Measurements from ENCODE around the gene EPHA2.

The EPHA2 gene

DNA sequence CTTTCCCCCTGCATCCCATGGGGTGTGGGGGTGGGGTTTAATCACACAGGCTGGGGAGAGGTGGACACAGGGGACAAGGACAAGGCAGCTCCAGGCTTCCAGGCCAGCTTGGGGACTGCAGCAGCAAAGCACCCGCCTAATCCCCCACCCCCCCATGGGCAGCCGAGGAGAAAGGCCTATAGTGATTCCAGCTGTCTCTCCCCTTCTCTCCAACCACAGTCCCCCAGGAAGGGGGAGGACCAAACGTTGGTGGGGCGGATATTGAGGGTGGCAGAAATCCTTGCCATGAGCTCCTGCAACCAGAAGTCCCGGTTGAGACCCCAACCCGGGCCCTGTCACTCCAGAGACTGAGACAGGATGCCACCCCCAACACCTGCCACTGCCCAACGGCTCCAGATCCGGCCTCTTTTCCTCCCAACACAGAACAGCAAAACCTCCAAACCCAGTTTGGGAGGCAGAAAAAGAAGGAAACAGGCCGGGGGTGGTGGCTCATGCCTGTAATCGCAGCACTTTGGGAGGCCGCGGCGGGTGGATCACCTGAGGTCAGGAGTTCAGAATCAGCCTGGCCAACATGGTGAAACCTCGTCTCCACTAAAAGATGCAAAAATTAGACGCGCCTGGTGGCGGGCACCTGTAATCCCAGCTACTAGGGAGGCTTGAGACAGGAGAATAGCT lies 1.7 kb downstream of the EPHA2 start:
- intact Hi-C loops (cut with DNase I) = no loop called here
- no peak for DNase-seq

DNA sequence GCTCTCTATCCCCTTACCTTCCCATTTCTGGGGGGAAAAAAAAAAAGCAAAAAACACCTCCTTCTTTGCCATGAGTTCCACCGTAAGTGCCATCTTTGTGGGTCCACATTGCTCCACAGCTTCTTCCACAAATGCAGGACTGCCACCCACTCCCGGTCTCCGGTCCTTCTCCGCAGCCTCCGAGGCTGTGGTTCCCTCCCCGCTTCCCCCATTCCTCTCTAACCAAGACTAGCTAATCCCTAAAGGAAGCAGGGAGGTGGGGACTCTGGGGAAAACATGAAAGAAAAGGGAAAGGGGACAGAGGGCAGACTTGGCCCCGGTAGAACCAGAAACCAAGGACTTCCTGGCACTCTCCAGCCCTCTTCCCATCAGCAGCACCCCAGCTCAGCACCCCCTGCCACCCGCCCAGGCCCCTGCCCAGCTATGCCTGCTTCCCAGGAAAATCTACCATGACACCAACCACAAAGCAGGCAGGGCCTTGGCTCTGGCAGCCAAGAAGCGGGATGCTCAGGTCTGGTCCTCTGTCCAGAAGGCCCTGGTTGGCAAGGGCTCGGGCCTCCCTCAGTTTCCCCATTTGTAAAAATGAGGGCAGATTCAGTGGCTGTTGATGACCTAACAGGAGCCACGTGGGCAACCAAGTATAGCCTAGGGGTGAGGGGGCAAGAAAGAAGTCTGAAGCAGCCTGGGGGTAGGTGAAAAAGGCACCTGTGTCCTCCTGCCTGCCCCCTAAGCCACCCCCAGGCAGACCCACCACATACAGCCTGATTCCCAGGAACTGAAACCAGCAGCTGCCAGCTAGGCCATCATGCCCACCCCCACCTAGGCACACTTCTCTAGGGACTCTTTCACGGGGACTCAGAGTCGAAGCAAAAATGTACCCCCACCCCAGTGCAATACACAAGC lies 2.5 kb downstream of the EPHA2 start:
- intact Hi-C loops (cut with DNase I) = no loop called here

DNA sequence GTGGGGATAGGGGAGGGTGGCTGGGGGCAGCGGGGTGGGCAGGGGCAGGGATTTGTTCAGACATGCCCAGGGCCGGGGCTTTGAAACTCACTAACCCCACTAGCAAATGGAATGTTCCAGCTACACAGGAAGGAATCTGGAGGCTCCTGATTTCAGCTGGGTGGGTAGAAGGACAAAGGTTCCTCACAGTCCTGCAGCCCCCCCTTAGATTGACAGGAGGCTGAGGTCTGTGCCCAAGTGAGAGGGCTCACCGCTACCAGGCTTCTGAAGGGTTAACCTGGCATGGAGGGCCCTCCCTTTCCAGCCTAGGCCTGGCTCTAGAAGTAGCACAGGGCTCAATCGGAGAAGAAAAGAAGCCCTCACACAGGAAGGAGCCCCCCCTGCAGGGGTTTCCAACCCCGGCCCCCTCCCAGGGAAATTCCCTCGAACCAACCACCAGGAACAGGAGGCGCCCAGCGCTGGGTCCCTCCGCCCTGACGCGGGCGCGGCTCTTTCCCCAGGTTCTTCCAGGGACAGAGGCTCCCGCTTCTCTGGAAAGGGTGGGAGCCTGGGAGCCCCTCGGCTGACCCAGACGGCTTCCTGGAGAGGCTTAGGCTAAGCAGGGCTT lies 3.3 kb downstream of the EPHA2 start:
- intact Hi-C loops (cut with DNase I) = no loop called here
- no peak for DNase-seq

More for the DNA sequence above, 2.5 kb downstream of the EPHA2 start:
- DNase-seq = no peak

DNA sequence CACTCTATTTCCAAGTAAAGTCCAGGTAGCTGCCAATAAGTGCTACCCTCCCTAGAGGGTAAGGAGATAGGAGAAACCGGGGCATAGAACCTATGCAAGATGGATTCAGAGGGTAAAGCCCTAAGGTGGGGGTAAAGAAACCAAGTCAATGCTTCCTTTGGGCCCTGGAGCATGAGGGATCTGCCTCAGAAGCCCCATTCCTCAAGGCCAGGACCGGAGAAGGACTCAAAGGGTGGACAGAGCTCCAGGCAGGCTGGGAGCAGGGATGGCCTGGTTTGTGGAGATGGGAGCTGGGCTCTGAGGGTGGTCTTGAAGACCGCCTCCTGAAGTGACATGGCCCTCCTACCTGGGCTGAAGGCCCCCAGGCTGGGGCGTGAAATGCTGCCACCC lies 3.9 kb downstream of the EPHA2 start:
- intact Hi-C loops (cut with DNase I) = no loop called here
- DNase-seq = no peak

DNA sequence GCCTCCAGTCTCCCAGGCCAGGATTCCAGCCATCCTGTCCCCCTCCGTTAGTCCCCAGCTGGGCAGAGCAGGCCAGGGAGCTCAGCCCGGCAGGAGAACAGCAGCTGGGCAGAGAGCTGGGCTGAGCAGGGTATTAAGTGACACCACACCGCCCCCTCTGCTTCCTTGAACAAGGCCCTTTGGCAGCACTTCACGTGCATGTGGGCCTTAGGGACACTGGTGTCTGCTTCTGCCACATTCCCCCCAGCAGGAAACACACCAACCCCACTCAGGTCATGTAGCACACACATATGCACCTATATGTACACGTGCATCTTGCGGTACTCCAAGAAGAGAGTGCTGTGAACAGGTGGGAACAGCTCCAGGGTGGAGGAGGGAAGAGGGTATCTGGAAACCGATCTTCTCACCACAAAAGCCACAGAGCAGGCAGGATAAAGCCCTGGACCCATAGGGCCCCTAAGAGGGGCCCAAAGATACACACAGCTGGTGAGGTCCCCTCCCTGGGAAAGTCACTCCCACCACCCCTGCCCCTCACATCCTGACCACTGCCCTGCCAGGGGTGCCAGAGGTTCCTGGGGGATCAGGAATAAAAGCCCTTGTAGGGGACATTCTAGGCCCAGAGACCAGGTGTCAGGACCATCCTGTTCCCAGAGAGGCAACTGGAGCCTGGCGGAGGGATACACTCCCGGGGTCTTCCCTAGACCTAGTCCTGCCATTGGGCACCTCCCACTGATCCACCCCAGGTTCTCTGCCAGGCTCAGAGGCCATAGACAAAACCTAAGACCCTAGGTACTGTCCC lies 4.5 kb downstream of the EPHA2 start:
- intact Hi-C loops (cut with DNase I) = no loop called here
- DNase-seq = no peak

DNA sequence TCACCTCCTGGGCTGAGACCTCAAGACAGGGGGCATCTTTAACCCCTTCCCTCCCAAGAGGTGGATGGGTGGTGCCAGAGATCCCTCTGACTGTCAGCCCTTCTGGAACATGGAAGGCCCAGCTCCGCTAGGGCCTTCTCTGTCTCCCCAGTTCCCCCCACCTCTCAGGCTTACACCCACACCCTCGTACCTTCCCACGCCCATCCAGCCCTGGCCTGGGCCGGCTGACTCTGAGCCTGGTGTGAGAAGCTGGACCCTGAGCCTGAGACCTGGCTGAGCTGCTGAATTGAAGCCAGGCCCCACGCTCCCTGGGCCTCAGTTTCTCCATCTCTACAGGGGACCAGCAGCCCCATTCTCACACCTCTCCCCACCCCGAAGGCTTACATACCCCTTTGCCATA lies 5.4 kb downstream of the EPHA2 start:
- intact Hi-C loops (cut with DNase I) = no loop called here
- DNase-seq = no peak

DNA sequence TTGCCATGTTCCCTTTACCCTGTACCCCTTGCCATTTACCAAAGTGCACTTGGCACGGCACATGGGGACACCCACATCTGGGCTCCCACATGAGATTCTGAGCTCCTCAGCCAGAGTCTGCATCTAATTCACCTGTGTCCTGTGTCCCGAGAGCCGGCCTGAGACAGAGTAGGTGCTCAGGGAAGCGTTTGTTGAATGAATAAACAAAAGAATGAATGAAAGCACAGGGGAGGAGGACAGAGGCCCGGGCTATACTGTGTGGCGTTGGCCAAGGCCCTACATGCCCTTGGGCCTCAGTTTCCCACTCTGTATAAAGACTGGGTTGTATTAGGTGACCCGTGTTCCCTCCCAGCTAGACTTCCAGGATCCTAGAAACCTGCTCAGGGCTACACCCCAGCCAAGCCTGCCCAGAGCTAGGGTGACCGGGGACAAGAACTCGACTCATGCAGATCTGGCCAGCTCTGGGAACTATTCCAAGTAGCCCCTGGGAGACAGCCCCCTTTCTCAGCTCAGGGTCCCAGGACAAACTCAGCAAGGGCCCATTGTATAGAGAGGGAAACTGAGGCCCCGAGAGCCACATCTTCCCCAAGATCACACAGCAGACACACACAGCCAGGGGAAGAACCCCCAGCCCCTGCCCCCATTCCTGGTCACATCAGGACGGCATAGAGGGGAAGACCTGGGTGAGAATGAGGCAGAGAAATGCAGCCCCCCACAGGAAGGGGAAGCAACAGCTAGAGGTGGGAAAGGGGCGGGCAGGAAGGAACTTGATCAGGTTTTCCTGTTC lies 6.0 kb downstream of the EPHA2 start:
- intact Hi-C loops (cut with DNase I) = no loop called here
- DNase-seq = no peak

DNA sequence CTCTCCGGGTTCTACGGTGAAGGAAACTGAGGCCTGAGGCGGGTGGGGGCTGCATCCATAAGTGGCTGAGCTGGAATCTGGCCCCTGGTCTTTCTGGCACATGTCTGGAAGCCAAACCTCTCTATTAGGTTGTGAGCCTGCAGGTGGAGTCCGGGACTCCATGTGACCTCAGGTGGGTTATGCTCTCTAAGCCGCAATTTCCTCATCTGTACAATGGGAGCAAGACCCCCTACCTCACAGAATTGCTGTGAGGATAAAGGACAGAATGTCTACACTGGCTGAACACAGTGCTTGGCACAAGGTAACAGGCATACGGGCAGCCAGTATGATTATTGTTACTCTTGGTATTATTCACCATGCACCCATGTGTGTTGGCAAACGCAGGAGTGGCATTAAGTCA lies 6.7 kb downstream of the EPHA2 start:
- intact Hi-C loops (cut with DNase I) = no loop called here
- DNase-seq = no peak

DNA sequence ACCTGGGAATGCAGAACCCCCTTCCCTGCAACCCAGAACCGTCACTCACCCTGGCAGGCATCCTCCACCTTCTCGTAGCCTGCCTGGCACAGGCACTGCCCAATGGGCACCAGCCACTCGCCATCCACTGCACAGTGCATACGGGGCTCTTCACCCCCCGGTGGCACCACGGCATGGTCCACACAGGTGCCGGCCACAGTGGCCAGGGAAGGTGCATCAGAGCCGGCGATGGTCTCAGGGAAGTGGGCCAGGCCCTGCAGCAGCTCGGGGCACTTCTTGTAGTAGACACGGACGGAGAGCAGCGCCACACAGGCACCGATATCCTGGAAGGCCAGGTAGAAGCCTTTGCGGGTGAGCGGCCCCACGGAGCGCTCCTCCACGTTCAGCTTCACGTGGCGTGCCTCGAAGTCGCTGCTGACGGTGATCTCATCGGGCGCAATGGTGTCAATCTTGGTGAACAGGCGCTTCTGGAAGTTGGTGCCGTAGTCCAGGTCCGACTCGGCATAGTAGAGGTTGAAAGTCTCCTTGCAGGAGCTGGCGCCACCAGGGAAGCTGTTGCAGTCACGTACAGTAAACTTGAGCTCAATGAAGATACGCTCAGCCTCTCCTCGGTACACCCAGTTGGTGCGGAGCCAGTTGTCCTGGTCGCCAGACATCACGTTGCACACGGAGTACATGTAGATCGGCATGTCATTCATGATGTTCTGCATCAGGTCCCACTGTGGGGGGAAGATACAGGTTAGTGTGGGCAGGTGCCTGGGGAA lies 7.4 kb downstream of the EPHA2 start:
- intact Hi-C loops (cut with DNase I) = no loop called here
- no peak for DNase-seq

DNA sequence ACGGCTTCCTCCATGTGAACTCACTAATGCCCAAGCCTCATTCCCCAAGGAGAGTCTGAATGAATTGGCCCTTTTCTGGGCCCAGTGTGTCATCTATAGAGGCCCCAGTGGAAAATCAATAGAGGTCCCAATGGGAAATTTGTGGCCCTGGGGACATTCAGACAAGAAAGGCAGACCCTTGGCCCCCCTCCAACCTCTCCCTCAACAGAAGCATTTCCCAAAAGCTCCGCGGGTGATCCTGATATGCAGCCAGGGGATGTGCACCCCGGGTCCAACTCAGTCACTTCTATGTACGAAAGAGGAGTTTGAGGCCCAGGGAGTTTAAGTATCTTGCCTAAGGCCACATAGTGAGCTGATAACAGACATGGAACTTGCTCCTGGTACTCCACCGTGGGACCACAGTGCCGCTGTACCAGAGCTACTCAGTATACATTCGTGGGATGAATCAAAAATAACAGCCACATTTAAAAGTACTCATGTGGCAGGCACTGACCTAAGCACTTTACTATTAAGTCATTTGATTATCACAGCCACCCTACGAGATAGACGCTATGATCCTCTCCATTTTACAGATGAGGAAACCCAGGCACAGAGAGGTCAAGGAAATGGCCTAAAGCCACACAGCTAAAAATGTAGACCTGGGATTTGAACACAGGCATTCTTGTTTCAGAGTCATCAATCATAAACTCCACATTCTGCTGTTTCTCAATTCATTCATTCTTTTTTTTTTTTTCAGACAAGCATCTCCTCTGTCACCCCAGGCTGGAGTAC lies 8.5 kb downstream of the EPHA2 start:
- DNase-seq = no peak
- intact Hi-C loops (cut with DNase I) = no loop called here

DNA sequence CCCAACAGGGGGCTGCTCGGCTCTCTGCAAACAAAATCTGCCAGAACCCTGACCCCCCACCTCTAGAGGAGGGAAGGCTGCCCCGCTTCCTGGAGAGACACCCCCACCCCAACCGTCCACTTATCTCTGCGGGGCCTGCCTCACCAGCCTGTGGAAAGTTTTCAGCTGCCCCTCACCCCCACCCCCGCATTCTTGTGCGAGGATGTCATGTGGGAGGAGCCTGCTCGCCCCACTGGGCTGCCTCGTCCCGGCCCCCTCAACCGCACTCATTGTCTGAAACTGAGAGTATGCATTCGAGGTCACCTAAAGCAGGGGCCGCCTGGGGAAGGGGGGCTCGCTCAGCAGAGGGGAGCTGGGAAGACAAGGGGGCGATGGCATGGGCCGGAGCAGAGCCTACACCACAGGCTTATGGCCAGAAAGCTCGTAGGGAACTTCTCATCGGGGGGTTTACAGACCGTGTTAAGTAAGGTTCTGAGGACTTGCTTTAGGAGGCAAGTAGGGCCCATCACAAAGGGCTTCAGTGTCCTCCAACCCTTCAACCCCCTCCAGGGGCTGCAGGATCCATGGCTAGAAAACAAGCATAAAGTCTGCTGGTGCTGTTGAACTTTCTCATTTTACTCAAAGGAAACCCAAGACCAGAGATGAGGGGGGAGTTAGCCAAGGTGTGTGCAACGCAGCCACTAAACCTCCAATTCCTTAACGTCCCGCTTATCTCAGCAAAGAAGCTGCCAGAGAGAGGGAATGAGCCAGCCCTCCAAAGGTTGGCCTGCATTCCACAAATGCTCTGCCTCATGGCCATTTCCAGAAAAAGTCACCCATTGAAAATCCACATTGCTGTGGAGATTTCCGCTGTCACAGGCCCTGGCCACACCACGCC lies 9.4 kb downstream of the EPHA2 start:
- no peak for DNase-seq
- intact Hi-C loops (cut with DNase I) = no loop called here

DNA sequence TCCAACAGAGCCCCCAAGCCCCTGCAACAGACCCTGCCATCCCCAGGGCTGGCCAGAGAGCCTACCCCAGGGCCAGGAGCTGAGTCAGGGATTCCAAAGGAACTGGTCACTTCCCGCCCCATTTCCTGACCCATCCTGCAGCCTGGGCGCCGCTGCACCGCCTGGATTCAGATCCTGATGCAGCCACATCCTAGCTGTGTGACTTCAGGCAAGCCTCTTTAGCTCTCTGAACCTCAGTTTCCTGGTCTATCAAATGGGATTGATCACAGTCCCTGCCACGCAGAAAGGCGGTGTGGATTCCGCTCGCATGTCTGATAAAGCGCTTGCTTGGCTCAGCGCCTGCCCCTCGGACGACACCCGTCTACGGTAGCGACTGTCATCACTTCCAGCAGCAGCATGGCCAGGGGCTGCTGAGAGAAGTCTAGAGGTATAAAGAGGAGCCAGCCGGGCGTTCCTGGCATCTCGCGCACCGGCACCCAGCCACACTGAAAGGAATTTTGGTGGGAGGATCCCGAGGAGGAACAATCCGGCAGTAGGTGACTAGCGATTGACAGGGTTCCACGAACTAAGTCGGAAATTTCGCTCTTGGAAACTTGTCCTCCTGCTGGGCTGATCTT lies 10.1 kb downstream of the EPHA2 start:
- DNase-seq = peak in 8 of 42 donors; percentile 32 to 57 (median 42)
- intact Hi-C loops (cut with DNase I) = no loop called here

DNA sequence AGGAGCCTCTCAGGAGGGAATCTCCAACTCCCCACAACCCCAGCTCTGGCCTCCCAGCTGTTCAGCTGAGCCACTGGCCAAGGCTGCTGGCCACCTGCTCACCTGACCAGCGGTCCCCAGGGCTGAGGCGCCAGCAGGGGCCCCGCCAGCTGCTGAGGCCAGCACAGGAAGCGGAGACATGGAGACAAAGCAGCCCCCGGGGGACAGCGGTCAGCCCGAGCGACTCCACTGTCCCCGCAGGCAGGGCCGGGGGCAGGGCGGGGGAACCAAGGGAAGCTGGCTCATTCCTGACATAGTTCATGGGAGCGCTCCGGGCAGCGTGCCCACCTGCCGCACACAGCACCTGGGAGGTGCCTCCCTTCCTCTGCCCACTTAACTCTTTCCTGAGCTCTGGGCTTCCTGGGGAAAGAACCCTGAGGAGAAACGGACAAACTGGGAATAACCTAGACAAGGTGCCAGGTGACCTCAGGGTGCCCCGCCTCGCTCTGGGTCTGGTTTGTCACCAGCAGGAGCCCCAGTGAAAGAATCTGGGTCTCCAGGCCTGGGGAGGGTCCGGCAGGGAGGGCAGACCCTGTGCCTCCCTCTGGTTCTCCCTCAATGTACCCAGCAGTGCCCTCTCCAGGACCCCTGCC lies 10.7 kb downstream of the EPHA2 start:
- DNase-seq = no peak
- intact Hi-C loops (cut with DNase I) = no loop called here

DNA sequence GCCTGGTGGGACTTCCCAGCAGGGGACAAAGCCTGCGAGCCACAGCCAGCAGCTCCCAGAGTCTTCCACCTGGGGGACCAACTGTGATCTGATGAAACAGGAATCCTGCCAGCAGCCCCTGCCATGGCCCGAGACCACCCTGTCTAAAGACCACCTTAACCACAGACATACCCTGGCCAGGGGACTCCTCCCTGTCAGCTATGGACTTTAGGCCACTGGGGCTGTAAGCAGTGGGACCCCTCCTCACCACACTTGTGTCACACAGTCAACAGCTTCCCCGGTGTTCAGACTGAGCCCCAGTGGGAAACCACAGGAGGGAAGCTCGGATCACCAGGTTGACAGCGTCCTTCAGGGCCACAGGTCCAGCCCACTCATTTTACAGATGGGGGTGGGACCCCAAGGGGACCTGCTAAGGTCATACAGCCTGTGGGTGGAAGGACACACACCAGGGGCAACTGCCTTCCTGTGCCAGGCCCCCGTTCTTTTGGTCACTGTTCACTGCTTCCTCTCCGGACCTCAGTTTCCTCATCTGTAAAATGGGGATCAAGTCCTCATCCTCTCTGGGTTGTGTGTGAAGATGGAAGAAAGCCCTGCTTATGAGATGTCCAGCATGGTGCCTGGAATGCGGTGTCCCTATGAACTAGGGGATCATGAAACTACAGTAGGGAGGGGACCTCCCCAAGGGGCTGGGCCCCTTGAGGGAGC lies 11.4 kb downstream of the EPHA2 start:
- intact Hi-C loops (cut with DNase I) = no loop called here
- no peak for DNase-seq
